ENCODE results near the gene CYP2F1. TPM values are rescaled to one million over a fixed set of nuclear protein-coding genes. Genes with fewer than 3 reads are reported as not detected.

CYP2F1 gene
- total and polyA plus RNA-seq, 10 of the 15 experiments (the other 5 are each of a cell fraction or from before 2014, with no cell fraction given): not detected

GRCh38 chr19:41174297-41174928 is 60.2 kb downstream of the CYP2F1 start (continued):
- TF ChIP-seq CEBPB (IDR thresholded peaks at IDR 0.05; ENCODE audit: borderline replicate concordance in 1 of 2, low read depth in 2 of 2, low read length in 2 of 2) (no peak), E4F1 (IDR thresholded peaks at IDR 0.05; ENCODE audit: borderline replicate concordance, partially characterized antibody) (no peak), EP300 (IDR thresholded peaks at IDR 0.05; ENCODE audit: borderline replicate concordance in 1 of 2, control insufficient read depth in 1 of 2, low read depth in 2 of 2, low read length in 2 of 2) (no peak), SUZ12 (IDR thresholded peaks at IDR 0.05; ENCODE audit: unreplicated experiment) (no peak)

- Histone ChIP-seq H2AFZ (ENCODE audit: control insufficient read depth, low read depth, low read length) (no peak overlapping the region), H3K9me3 (replicated peaks; ENCODE audit: control insufficient read depth, insufficient read depth, low read length) (no peaks in the 10 kb centered on the region), H3K9ac (ENCODE audit: control insufficient read depth, insufficient read depth, low read length) (no peak overlapping the region), H3K36me3 (ENCODE audit: control insufficient read depth in 2 of 2, insufficient read depth in 2 of 2, low read length in 1 of 2) (no peaks in the 10 kb centered on the region), H3K79me2 (ENCODE audit: control insufficient read depth, insufficient read depth, low read length) (no peaks in the 10 kb centered on the region), H3K4me1 (ENCODE audit: control insufficient read depth, insufficient read depth, low read length) (no peaks in the 10 kb centered on the region), H3K27me3 (replicated peaks in 1 of 2; ENCODE audit: control insufficient read depth in 2 of 2, insufficient read depth in 2 of 2, low read length in 1 of 2) (no peaks in the 10 kb centered on the region), H3K4me2 (ENCODE audit: control insufficient read depth, insufficient read depth) (no peak overlapping the region), H4K20me1 (ENCODE audit: control insufficient read depth, insufficient read depth) (no peaks in the 10 kb centered on the region), H3K27ac (ENCODE audit: control insufficient read depth, insufficient read depth) (no peak overlapping the region), H3K4me3 (no peak overlapping the region)
- TF ChIP-seq TCF7 (IDR thresholded peaks at IDR 0.05; ENCODE audit: borderline replicate concordance) (no peak), TCF3 (IDR thresholded peaks at IDR 0.05; ENCODE audit: borderline replicate concordance, insufficient read depth, low read depth, low read length) (no peak), EGR1 (IDR thresholded peaks at IDR 0.05; ENCODE audit: borderline replicate concordance in 1 of 2, low read depth in 2 of 2, low read length in 2 of 2) (no peak)
- WGBS (ENCODE audit: insufficient coverage, insufficient replicate concordance, low lambda C conversion rate, missing lambda C conversion rate): 31% methylated on average over 14 of the region's 14 CpGs
- ChIA-PET RAD21 (ENCODE audit: unreplicated experiment) (no interaction called here), POLR2A (interaction anchor here (1.0 kb wide), 1 partner anchor 67 kb away, joined by 3 read pairs; no protein-coding TSS in a partner anchor), CTCF (interaction anchor here (0.6 kb wide), 1 partner anchor 273 kb away, joined by 4 read pairs; no protein-coding TSS in a partner anchor), SMC1A (ENCODE audit: uncharacterized antibody, unreplicated experiment) (interaction anchor here (0.6 kb wide), 1 partner anchor 48 kb away, joined by 3 read pairs; no protein-coding TSS in a partner anchor)
- DNase-seq (ENCODE audit: low read depth, low spot score) (no peak), FAIRE-seq (no peak), ATAC-seq (no peak)
- no TSS peak for BruUV-seq (replicated peaks)
- intact Hi-C loops (cut with micrococcal nuclease; ENCODE audit: unreplicated experiment) (no loop called here), in situ Hi-C loops (cut with MboI) (no loop called here)
Observed at GRCh38 chr19:41175801-41176777, 61.9 kb downstream of the CYP2F1 start.

Other genes starting within 250 kb of the CYP2F1 start
Only the 7 nearest of the 9 such genes appear.
- not detected in 2 replicates for gene CYP2A7, start 232.2 kb upstream of the CYP2F1 start, total RNA-seq (2014; rRNA removed)
- gene CYP2A7, start 232.2 kb upstream of the CYP2F1 start, total RNA-seq (2014; rRNA removed; fragmentation: Illumina TruSeq; extraction: Trizol): not detected in 2 replicates
- not detected in 2 replicates for gene CYP2A7, start 232.2 kb upstream of the CYP2F1 start, total RNA-seq (2021)
- gene CYP2A7, start 232.2 kb upstream of the CYP2F1 start, polyA plus RNA-seq (2011; rRNA removed): not detected in 2 replicates
- gene CYP2A7, start 232.2 kb upstream of the CYP2F1 start, polyA plus RNA-seq (2014; fragmentation: Illumina TruSeq; extraction: Trizol): not detected in 2 replicates
- gene CYP2A7, start 232.2 kb upstream of the CYP2F1 start, polyA plus RNA-seq (2014; fragmentation: Nextera tagmentation; extraction: Ambion mirVana): not detected
- gene CYP2A7, start 232.2 kb upstream of the CYP2F1 start, polyA plus RNA-seq (2014; rRNA removed): not detected in 2 replicates
- not detected for gene CYP2A7, start 232.2 kb upstream of the CYP2F1 start, polyA plus RNA-seq (2016; fragmentation: Nextera tagmentation; extraction: Ambion mirVana)
- not detected in 2 replicates for gene CYP2B6, start 123.2 kb upstream of the CYP2F1 start, total RNA-seq (2014; rRNA removed)
- gene CYP2B6, start 123.2 kb upstream of the CYP2F1 start, total RNA-seq (2014; rRNA removed; fragmentation: Illumina TruSeq; extraction: Trizol): not detected in 2 replicates
- 0.13 and 0.23 TPM in 2 replicates for gene CYP2B6, start 123.2 kb upstream of the CYP2F1 start, total RNA-seq (2021)
- 0.53 and 0.86 TPM in 2 replicates for gene CYP2B6, start 123.2 kb upstream of the CYP2F1 start, polyA plus RNA-seq (2011; rRNA removed)
- not detected in 2 replicates for gene CYP2B6, start 123.2 kb upstream of the CYP2F1 start, polyA plus RNA-seq (2014; fragmentation: Illumina TruSeq; extraction: Trizol)
- gene CYP2B6, start 123.2 kb upstream of the CYP2F1 start, polyA plus RNA-seq (2014; fragmentation: Nextera tagmentation; extraction: Ambion mirVana): not detected
- 0.11 TPM in 1 of 2 replicates, not detected in the other for gene CYP2B6, start 123.2 kb upstream of the CYP2F1 start, polyA plus RNA-seq (2014; rRNA removed)
- not detected for gene CYP2B6, start 123.2 kb upstream of the CYP2F1 start, polyA plus RNA-seq (2016; fragmentation: Nextera tagmentation; extraction: Ambion mirVana)
- gene CYP2A13, start 26.0 kb upstream of the CYP2F1 start, total RNA-seq (2014; rRNA removed): not detected in 2 replicates
- gene CYP2A13, start 26.0 kb upstream of the CYP2F1 start, total RNA-seq (2014; rRNA removed; fragmentation: Illumina TruSeq; extraction: Trizol): not detected in 2 replicates
- not detected in 2 replicates for gene CYP2A13, start 26.0 kb upstream of the CYP2F1 start, total RNA-seq (2021)
- not detected in 2 replicates for gene CYP2A13, start 26.0 kb upstream of the CYP2F1 start, polyA plus RNA-seq (2011; rRNA removed)
- not detected in 2 replicates for gene CYP2A13, start 26.0 kb upstream of the CYP2F1 start, polyA plus RNA-seq (2014; fragmentation: Illumina TruSeq; extraction: Trizol)
- not detected for gene CYP2A13, start 26.0 kb upstream of the CYP2F1 start, polyA plus RNA-seq (2014; fragmentation: Nextera tagmentation; extraction: Ambion mirVana)
- not detected in 2 replicates for gene CYP2A13, start 26.0 kb upstream of the CYP2F1 start, polyA plus RNA-seq (2014; rRNA removed)
- not detected for gene CYP2A13, start 26.0 kb upstream of the CYP2F1 start, polyA plus RNA-seq (2016; fragmentation: Nextera tagmentation; extraction: Ambion mirVana)
- gene CYP2S1, start 78.8 kb downstream of the CYP2F1 start, total RNA-seq (2014; rRNA removed): not detected in 2 replicates
- gene CYP2S1, start 78.8 kb downstream of the CYP2F1 start, total RNA-seq (2014; rRNA removed; fragmentation: Illumina TruSeq; extraction: Trizol): not detected in 2 replicates
- gene CYP2S1, start 78.8 kb downstream of the CYP2F1 start, total RNA-seq (2021): 0.15 and 0.37 TPM in 2 replicates
- gene CYP2S1, start 78.8 kb downstream of the CYP2F1 start, polyA plus RNA-seq (2011; rRNA removed): 0.03 TPM in 1 of 2 replicates, not detected in the other
- gene CYP2S1, start 78.8 kb downstream of the CYP2F1 start, polyA plus RNA-seq (2014; fragmentation: Illumina TruSeq; extraction: Trizol): 0.28 TPM in 1 of 2 replicates, not detected in the other
- under 1 TPM; 0.04 to 0.08 TPM for gene CYP2S1, start 78.8 kb downstream of the CYP2F1 start, polyA plus RNA-seq (2014; fragmentation: Nextera tagmentation; extraction: Ambion mirVana)
- gene CYP2S1, start 78.8 kb downstream of the CYP2F1 start, polyA plus RNA-seq (2014; rRNA removed): 0.05 and 0.11 TPM in 2 replicates
- under 1 TPM; 0.21 to 0.28 TPM for gene CYP2S1, start 78.8 kb downstream of the CYP2F1 start, polyA plus RNA-seq (2016; fragmentation: Nextera tagmentation; extraction: Ambion mirVana)
- under 0.01 TPM in 2 replicates for gene AXL, start 104.8 kb downstream of the CYP2F1 start, total RNA-seq (2014; rRNA removed)
- not detected in 2 replicates for gene AXL, start 104.8 kb downstream of the CYP2F1 start, total RNA-seq (2014; rRNA removed; fragmentation: Illumina TruSeq; extraction: Trizol)
- gene AXL, start 104.8 kb downstream of the CYP2F1 start, total RNA-seq (2021): 0.16 and 0.26 TPM in 2 replicates
- gene AXL, start 104.8 kb downstream of the CYP2F1 start, polyA plus RNA-seq (2011; rRNA removed): 0.03 and 0.10 TPM in 2 replicates
- gene AXL, start 104.8 kb downstream of the CYP2F1 start, polyA plus RNA-seq (2014; fragmentation: Illumina TruSeq; extraction: Trizol): 0.08 TPM in 1 of 2 replicates, not detected in the other
- gene AXL, start 104.8 kb downstream of the CYP2F1 start, polyA plus RNA-seq (2014; fragmentation: Nextera tagmentation; extraction: Ambion mirVana): under 1 TPM in 1 of 2 experiments, not detected in 1; 0.05 TPM
- not detected in 2 replicates for gene AXL, start 104.8 kb downstream of the CYP2F1 start, polyA plus RNA-seq (2014; rRNA removed)
- gene AXL, start 104.8 kb downstream of the CYP2F1 start, polyA plus RNA-seq (2016; fragmentation: Nextera tagmentation; extraction: Ambion mirVana): under 1 TPM; 0.05 to 0.33 TPM
- 96.3 and 101 TPM in 2 replicates for gene HNRNPUL1, start 149.9 kb downstream of the CYP2F1 start, total RNA-seq (2014; rRNA removed)
- 88.8 and 100 TPM in 2 replicates for gene HNRNPUL1, start 149.9 kb downstream of the CYP2F1 start, total RNA-seq (2014; rRNA removed; fragmentation: Illumina TruSeq; extraction: Trizol)
- 276 TPM in 2 replicates for gene HNRNPUL1, start 149.9 kb downstream of the CYP2F1 start, total RNA-seq (2021)
- 37.7 and 61.7 TPM in 2 replicates for gene HNRNPUL1, start 149.9 kb downstream of the CYP2F1 start, polyA plus RNA-seq (2011; rRNA removed)
- 149 and 175 TPM in 2 replicates for gene HNRNPUL1, start 149.9 kb downstream of the CYP2F1 start, polyA plus RNA-seq (2014; fragmentation: Illumina TruSeq; extraction: Trizol)
- 10 to 100 TPM; 11.1 to 26.3 TPM for gene HNRNPUL1, start 149.9 kb downstream of the CYP2F1 start, polyA plus RNA-seq (2014; fragmentation: Nextera tagmentation; extraction: Ambion mirVana)
- gene HNRNPUL1, start 149.9 kb downstream of the CYP2F1 start, polyA plus RNA-seq (2014; rRNA removed): 132 and 168 TPM in 2 replicates
- 100 to 1,000 TPM; 178 to 185 TPM for gene HNRNPUL1, start 149.9 kb downstream of the CYP2F1 start, polyA plus RNA-seq (2016; fragmentation: Nextera tagmentation; extraction: Ambion mirVana)
- gene CCDC97, start 195.7 kb downstream of the CYP2F1 start, total RNA-seq (2014; rRNA removed): 14.4 and 18.3 TPM in 2 replicates
- gene CCDC97, start 195.7 kb downstream of the CYP2F1 start, total RNA-seq (2014; rRNA removed; fragmentation: Illumina TruSeq; extraction: Trizol): 7.0 and 8.8 TPM in 2 replicates
- 32.9 and 34.1 TPM in 2 replicates for gene CCDC97, start 195.7 kb downstream of the CYP2F1 start, total RNA-seq (2021)
- gene CCDC97, start 195.7 kb downstream of the CYP2F1 start, polyA plus RNA-seq (2011; rRNA removed): 4.3 and 9.2 TPM in 2 replicates
- 11.0 and 19.4 TPM in 2 replicates for gene CCDC97, start 195.7 kb downstream of the CYP2F1 start, polyA plus RNA-seq (2014; fragmentation: Illumina TruSeq; extraction: Trizol)
- 1 to 10 TPM; 1.8 to 2.4 TPM for gene CCDC97, start 195.7 kb downstream of the CYP2F1 start, polyA plus RNA-seq (2014; fragmentation: Nextera tagmentation; extraction: Ambion mirVana)
- gene CCDC97, start 195.7 kb downstream of the CYP2F1 start, polyA plus RNA-seq (2014; rRNA removed): 24.4 and 28.1 TPM in 2 replicates
- 10 to 100 TPM; 27.3 to 29.5 TPM for gene CCDC97, start 195.7 kb downstream of the CYP2F1 start, polyA plus RNA-seq (2016; fragmentation: Nextera tagmentation; extraction: Ambion mirVana)